Posterior vena cava (tissue), 2 donors: Measurements from ENCODE around the gene TAF9B. TPM values are rescaled to one million over a fixed set of nuclear protein-coding genes. Genes with fewer than 3 reads are reported as not detected.

Experiments
- total RNA-seq, 2 donors: library from RNA; stranded (reverse); fragmentation: NEBNext Ultra II Directional; extraction: Animal tissue kit (Norgen Biotek cat#: 25700); gene quantifications; one replicate each; pipeline ENCODE4 v1.2.1, GENCODE V29; 2021
- donor health status: DM: yes; HTN: yes; CAD: no.
- donor health status: DM: yes; HTN: yes; CAD: no.

TAF9B gene
- total RNA-seq, 2 donors from 2014 or later: 28.3 to 30.4 TPM

Other genes with a start within 250 kb of the TAF9B start
- 10 to 100 TPM; 46.3 to 58.1 TPM for gene MAGT1, start 244.2 kb downstream of the TAF9B start, total RNA-seq
- 100 to 1,000 TPM; 276 to 335 TPM for gene COX7B, start 240.2 kb downstream of the TAF9B start, total RNA-seq
- 10 to 100 TPM; 10.8 to 11.9 TPM for gene ATP7A, start 229.0 kb downstream of the TAF9B start, total RNA-seq
- gene PGAM4, start 170.0 kb downstream of the TAF9B start, total RNA-seq: not detected
- 100 to 1,000 TPM; 222 to 323 TPM for gene PGK1, start 35.4 kb downstream of the TAF9B start, total RNA-seq
- gene CYSLTR1, start 188.0 kb upstream of the TAF9B start, total RNA-seq: 1 to 10 TPM; 6.8 to 7.9 TPM